ENCODE data around the gene GPS1.

The GPS1 gene

DNA sequence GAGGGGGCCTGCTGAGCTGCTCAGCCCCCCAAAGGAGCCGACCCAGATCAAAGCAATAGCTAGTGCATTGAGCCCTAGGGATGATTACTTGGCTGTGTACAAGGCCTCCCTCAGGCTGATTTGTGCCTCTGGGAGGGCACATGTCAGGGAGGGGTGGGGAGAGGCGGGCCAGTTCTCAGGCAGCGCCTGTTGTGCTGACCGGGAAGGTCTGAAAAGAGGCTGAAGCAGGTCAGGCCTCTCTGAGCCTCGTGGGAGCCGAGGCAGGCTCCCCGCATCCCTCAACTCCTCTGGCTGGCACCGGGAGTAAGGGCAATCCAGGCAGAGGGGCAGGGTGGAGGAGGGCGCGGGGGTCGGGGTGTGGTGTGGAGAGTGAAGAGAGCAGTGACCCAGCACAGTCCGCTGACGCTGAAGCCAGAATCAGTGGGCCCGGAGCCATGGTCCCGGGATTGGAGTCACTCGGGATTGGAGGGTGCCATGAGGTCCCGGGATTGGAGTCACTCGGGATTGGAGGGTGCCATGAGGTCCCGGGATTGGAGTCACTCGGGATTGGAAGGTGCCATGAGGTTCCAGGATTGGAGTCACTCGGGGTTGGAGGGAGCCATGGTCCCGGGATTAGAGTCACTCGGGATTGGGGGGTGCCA, 17.2 kb upstream of the GPS1 start:
- intact Hi-C loops (cut with DNase I; ENCODE audit: low total_unique reads), result loop anchor here (5.0 kb wide), 1 partner anchor 63 kb away; the partner anchor contains the start of gene FASN
- Histone ChIP-seq H3K9me3 (no peaks in the 10 kb centered on the region), H3K27ac (no peak overlapping the region), H3K4me3 (no peak overlapping the region), H3K4me1 (peaks cover 0 to 46% (median 36%) of the 10 kb centered on the region in 4 donors), H3K27me3 (peaks cover 0 to 31% of the 10 kb centered on the region in 2 donors), H3K36me3 (peaks cover 0 to 13% (median 8%) of the 10 kb centered on the region in 3 donors)
- no peak for DNase-seq
- TF ChIP-seq, protein P1, sequence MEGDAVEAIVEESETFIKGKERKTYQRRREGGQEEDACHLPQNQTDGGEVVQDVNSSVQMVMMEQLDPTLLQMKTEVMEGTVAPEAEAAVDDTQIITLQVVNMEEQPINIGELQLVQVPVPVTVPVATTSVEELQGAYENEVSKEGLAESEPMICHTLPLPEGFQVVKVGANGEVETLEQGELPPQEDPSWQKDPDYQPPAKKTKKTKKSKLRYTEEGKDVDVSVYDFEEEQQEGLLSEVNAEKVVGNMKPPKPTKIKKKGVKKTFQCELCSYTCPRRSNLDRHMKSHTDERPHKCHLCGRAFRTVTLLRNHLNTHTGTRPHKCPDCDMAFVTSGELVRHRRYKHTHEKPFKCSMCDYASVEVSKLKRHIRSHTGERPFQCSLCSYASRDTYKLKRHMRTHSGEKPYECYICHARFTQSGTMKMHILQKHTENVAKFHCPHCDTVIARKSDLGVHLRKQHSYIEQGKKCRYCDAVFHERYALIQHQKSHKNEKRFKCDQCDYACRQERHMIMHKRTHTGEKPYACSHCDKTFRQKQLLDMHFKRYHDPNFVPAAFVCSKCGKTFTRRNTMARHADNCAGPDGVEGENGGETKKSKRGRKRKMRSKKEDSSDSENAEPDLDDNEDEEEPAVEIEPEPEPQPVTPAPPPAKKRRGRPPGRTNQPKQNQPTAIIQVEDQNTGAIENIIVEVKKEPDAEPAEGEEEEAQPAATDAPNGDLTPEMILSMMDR (IDR thresholded peaks at IDR 0.05), result no peak

DNA sequence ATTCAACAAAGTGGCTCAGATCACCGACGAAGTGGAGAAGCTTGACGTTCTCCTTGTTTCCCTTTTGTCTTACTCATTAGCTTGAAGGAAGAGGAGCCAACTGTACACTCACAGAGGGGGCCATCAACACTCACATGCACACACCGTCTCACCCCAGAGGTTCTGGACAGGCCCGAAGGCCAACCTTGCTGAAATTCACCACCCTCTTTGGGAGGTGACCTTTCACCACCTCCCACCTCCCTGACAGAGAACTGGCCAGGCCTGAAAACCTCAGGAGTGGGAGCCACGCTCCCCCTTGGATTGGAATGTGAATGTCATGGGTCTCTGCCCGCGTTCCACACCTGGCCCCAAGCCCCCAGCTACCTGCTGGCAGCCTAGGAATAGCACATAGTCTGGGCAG, 16.2 kb upstream of the GPS1 start:
- Histone ChIP-seq H3K27me3 (peaks cover 0 to 25% of the 10 kb centered on the region in 2 donors), H3K36me3 (peaks cover 0 to 13% (median 8%) of the 10 kb centered on the region in 3 donors), H3K27ac (no peak overlapping the region), H3K4me3 (no peak overlapping the region), H3K4me1 (peaks cover 0 to 36% (median 30%) of the 10 kb centered on the region in 4 donors), H3K9me3 (no peaks in the 10 kb centered on the region)
- no peak for DNase-seq
- TF ChIP-seq, protein P1 (IDR thresholded peaks at IDR 0.05), result no peak
- intact Hi-C loops (cut with DNase I; ENCODE audit: low total_unique reads), result loop anchor here (5.0 kb wide), 1 partner anchor 62 kb away; the partner anchor contains the start of gene FASN

DNA sequence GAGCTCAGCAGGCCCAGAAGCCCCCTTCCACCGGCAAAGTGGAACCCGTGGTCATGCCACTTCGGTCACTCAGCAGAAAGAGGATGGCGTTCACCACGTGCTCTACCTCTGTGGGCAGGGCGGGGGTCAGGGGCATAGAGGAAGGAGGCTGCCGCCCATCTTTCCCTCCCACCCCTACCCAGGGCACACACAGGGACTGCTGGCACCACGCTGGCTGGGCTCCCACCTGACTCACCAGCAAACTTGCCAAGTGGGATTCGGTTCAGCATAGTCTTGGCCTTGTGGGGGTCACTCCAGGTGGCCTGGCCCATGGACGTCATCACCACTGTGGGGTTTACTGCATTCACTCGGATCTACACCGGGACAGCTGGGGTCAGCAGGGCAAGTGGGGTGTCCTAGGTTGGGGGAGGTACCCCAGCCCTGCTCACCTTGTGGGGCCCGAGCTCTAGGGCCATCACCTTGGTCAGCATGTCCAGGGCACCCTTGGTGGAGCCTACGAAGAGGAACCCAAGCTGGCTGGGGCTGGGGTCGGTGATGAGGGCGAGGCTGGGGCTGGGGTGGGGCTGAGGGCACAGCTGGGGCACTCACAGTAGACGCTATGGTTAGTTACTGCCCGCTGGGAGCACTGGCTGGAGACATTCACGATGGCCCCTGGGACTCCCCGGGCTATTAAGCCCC, 15.6 kb upstream of the GPS1 start:
- peak overlapping the region; percentile 64 to 97 for H3K4me3 ChIP-seq
- H3K36me3 ChIP-seq, result peaks cover 0 to 13% (median 8%) of the 10 kb centered on the region in 3 donors
- TF ChIP-seq, protein P1 (IDR thresholded peaks at IDR 0.05), result no peak
- peaks cover 0 to 30% (median 24%) of the 10 kb centered on the region in 4 donors for H3K4me1 ChIP-seq
- DNase-seq, result no peak
- intact Hi-C loops (cut with DNase I; ENCODE audit: low total_unique reads), result loop anchor here (5.0 kb wide), 1 partner anchor 61 kb away; the partner anchor contains the start of gene FASN
- H3K9me3 ChIP-seq, result no peaks in the 10 kb centered on the region
- peaks cover 0 to 21% of the 10 kb centered on the region in 2 donors for H3K27me3 ChIP-seq
- peak overlapping the region; percentile 96 to 99 for H3K27ac ChIP-seq

DNA sequence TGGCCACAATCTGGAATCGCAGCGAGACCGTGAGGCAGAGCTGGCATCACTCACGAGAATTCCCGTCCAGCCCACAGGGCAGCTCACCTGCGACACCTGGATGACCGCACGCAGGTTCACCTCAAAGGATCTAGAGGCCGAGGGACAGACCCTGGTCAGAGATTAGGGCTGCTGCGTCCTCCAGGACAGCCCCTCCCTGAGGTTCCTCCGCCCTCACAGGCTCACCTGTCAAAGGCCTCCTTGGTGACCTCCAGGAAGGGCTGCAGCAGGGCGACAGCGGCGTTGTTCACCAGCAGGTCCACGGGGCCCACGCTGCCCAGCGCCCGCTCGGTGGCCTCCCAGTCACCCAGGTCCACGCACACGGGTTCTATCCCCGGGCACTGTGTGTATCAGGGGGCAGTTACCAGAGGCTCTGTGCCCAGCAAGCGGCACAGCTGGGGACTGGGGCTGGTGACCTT, 15.0 kb upstream of the GPS1 start:
- TF ChIP-seq, protein P1 (IDR thresholded peaks at IDR 0.05), result no peak
- peak overlapping the region; percentile 64 to 97 for H3K4me3 ChIP-seq
- intact Hi-C loops (cut with DNase I; ENCODE audit: low total_unique reads), result loop anchor here (5.0 kb wide), 1 partner anchor 61 kb away; the partner anchor contains the start of gene FASN
- peaks cover 0 to 13% (median 8%) of the 10 kb centered on the region in 3 donors for H3K36me3 ChIP-seq
- H3K9me3 ChIP-seq, result no peaks in the 10 kb centered on the region
- no peak for DNase-seq
- H3K4me1 ChIP-seq, result peaks cover 0 to 28% (median 21%) of the 10 kb centered on the region in 4 donors
- peak overlapping the region; percentile 96 to 99 for H3K27ac ChIP-seq
- peaks cover 0 to 19% of the 10 kb centered on the region in 2 donors for H3K27me3 ChIP-seq

DNA sequence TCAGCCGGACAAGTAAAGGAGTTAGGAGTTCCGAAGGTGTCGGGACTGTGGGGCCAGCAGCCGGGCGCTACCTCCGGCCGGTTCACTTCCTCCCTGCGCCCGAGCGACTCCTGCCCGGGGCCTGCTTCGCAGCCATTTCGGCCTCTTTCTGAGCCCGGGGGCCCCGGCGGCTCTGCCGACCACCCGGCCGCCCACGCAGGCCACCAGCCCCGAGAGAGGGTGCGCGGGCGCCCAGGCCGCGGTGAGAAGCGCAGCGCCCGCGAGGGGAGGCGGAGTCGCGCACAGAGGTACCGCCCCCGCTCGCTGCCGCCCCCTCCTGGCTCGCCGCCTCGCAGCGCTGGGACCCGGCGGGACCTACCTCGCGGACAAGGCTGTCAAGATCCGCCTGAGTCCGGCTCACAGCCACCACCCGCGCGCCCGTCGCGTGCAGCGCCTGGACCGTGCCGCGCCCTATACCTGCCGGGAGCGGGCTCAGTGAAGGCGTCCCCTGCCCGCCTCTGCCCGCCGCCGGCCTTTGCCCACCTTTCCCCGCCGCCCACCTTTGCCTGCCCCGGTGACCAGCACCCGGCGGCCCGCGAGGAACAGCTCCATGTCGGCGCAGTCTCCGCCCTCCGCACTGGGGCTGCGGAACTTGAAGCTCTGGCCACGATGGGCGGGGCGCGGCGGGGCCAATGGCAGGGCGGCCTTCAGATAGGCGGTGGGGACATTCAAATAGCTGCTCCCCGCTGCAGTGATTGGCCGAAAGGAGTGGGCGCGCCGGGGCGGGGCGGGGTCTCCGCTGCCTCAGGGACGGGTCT, 14.4 kb upstream of the GPS1 start, which contains the start of gene DCXR:
Gene DCXR (minus strand): TSS at position 606 of the 797 bp plus-strand sequence. CDS start 15 bp downstream, at position 591.
- H3K4me3 ChIP-seq, result peak within 1 kb of the TSS; percentile 64 to 97
- H3K4me1 ChIP-seq, result peaks cover 0 to 23% (median 16%) of the 10 kb centered on the region in 4 donors
- H3K9me3 ChIP-seq, result no peaks in the 10 kb centered on the region
- H3K36me3 ChIP-seq, result peaks cover 0 to 13% (median 8%) of the 10 kb centered on the region in 3 donors
- H3K27ac ChIP-seq, result peak within 1 kb of the TSS; percentile 96 to 99
- DNase-seq, result peak; percentile 99
- intact Hi-C loops (cut with DNase I; ENCODE audit: low total_unique reads), result loop anchor here (5.0 kb wide), 1 partner anchor 60 kb away; the partner anchor contains the start of gene FASN
- H3K27me3 ChIP-seq, result peaks cover 0 to 14% of the 10 kb centered on the region in 2 donors
- TF ChIP-seq, protein P1 (IDR thresholded peaks at IDR 0.05), result peak; percentile 69 to 70

All from tibial artery (tissue), 4 donors.